K562 (cell line): Measurements from ENCODE around the gene CCDC71L. TPM values are rescaled to one million over a fixed set of nuclear protein-coding genes. Genes with fewer than 3 reads are reported as not detected.
A peak's percentile ranks its signal among the peaks of the same experiment; 100 is the strongest.

Experiments
- ATAC-seq: fragments of 200-7000 bp; cut with Tn5 transposase; 3 replicates; pipeline ENCODE4 v1.9.1; 2020; ENCODE audit warnings: moderate library complexity
- BruUV-seq: library from RNA; stranded (reverse); fragments of 400-500 nt; replicated peaks from 2 replicates; lab custom pipeline; 2021; lab: Mats Ljungman, UMichigan
- CTCF ChIA-PET: fragments of 300-600 bp; formaldehyde crosslinking; extraction: SDS; loops from one replicate; lab custom pipeline; 2021; ENCODE audit warnings: low intra/inter-chr PET ratio; lab: Yijun Ruan, JAX
- POLR2A ChIA-PET: fragments of 300-600, 350-650 bp; sonication (Branson Sonifier 250); formaldehyde crosslinking; extraction: SDS; loops from one replicate; lab custom pipeline; 2021; ENCODE audit warnings: antibody characterized with exemption, inconsistent platforms; lab: Yijun Ruan, JAX
- DNase-seq, 4 experiments: peaks; one replicate each; pipeline versions ENCODE4 v3.0.0 to v3.0.0-alpha.2; 2011 to 2018; ENCODE audit warnings: low spot score in 3 of 4, mixed read lengths in 3 of 4; ENCODE audit errors: extremely low read depth in 1 of 4
- FAIRE-seq: peaks from 2 replicates; lab custom pipeline; 2011; peaks lifted over from hg19 to GRCh38; lab: Jason Lieb, UNC
- H2AFZ ChIP-seq: 2 replicates; pipeline ENCODE4 v1.6.0; 2011; ENCODE audit warnings: low read depth, low read length, control low read depth, inconsistent platforms
- H3K27ac ChIP-seq: fragments of 200-600 bp; 3 replicates; pipeline ENCODE4 v1.8.0; 2011; ENCODE audit warnings: low read depth, mild to moderate bottlenecking, control low read depth, inconsistent platforms, low read length, moderate library complexity, mixed read lengths; ENCODE audit errors: extremely low read depth
- H3K27me3 ChIP-seq, 2 experiments: fragments of 300-600 bp in 1 of 2; 2 replicates in 1 of 2; 3 replicates in 1 of 2; pipeline versions ENCODE4 v1.6.0 to v1.8.0; 2011; ENCODE audit warnings: inconsistent platforms in 2 of 2, low read length in 2 of 2, mild to moderate bottlenecking in 1 of 2, mixed read lengths in 1 of 2, moderate library complexity in 1 of 2; ENCODE audit not compliant: control insufficient read depth in 2 of 2, insufficient read depth in 2 of 2
- H3K36me3 ChIP-seq: fragments of 300-600 bp; 3 replicates; pipeline ENCODE4 v1.8.0; 2011; ENCODE audit warnings: mild to moderate bottlenecking, low read length, inconsistent platforms; ENCODE audit not compliant: control insufficient read depth, insufficient read depth
- H3K4me1 ChIP-seq, 2 experiments: fragments of 200-600 bp in 1 of 2; replicated peaks in 1 of 2; 2 replicates in 1 of 2; 3 replicates in 1 of 2; pipeline versions ENCODE4 v1.5.1 to v1.8.0; 2011; ENCODE audit warnings: inconsistent platforms in 2 of 2, low read length in 2 of 2, mild to moderate bottlenecking in 1 of 2, mixed read lengths in 1 of 2, moderate library complexity in 1 of 2; ENCODE audit not compliant: control insufficient read depth in 2 of 2, insufficient read depth in 2 of 2
- H3K4me2 ChIP-seq: 2 replicates; pipeline ENCODE4 v1.6.1; 2011; ENCODE audit warnings: low read length, control low read depth, inconsistent platforms, mixed read lengths; ENCODE audit not compliant: insufficient read depth
- H3K4me3 ChIP-seq: fragments of 200-600 bp; sonication (generic), shearing (Covaris generic); 2 replicates; pipeline ENCODE4 v1.5.1; 2016; ENCODE audit warnings: control low read depth, inconsistent platforms
- H3K79me2 ChIP-seq: fragments of 200-600 bp; 3 replicates; pipeline ENCODE4 v1.8.0; 2011; ENCODE audit warnings: low read length, inconsistent platforms; ENCODE audit not compliant: control insufficient read depth, insufficient read depth
- H3K9ac ChIP-seq, 2 experiments: 2 replicates each; pipeline versions ENCODE4 v1.6.0 to v1.6.1; 2011; ENCODE audit warnings: low read depth in 2 of 2, low read length in 2 of 2, control low read depth in 1 of 2, inconsistent platforms in 1 of 2, mild to moderate bottlenecking in 1 of 2, mixed read lengths in 1 of 2; ENCODE audit not compliant: insufficient read depth in 1 of 2
- H3K9me1 ChIP-seq: one replicate; pipeline ENCODE4 v1.6.0; 2011; ENCODE audit warnings: inconsistent platforms, mild to moderate bottlenecking, low read length, moderate library complexity; ENCODE audit not compliant: control insufficient read depth, insufficient read depth
- H3K9me3 ChIP-seq: replicated peaks from 2 replicates; pipeline ENCODE4 v1.5.1; 2011; ENCODE audit warnings: low read depth, low read length, inconsistent platforms; ENCODE audit not compliant: control insufficient read depth, insufficient read depth
- H4K20me1 ChIP-seq: replicated peaks from 2 replicates; pipeline ENCODE4 v1.6.1; 2011; ENCODE audit warnings: low read length, inconsistent platforms, mixed read lengths; ENCODE audit not compliant: control insufficient read depth, insufficient read depth
- IRF1 ChIP-seq: sonication (generic); formaldehyde crosslinking; IDR thresholded peaks from 2 replicates; pipeline ENCODE4 v1.8.0; 2022; ENCODE audit warnings: missing genetic modification reagents, mild to moderate bottlenecking, borderline replicate concordance
- LEF1 ChIP-seq: fragments of 450-650 bp; IDR thresholded peaks from 2 replicates; pipeline ENCODE4 v1.6.1; 2016; ENCODE audit warnings: mild to moderate bottlenecking
- NFRKB ChIP-seq: fragments of 450-650 bp; IDR thresholded peaks from 2 replicates; pipeline ENCODE4 v1.6.1; 2016; ENCODE audit warnings: low read depth
- POLR2AphosphoS2 ChIP-seq: IDR thresholded peaks from 2 replicates; pipeline ENCODE4 v1.6.1; 2012; ENCODE audit warnings: low read length, improper control_type of control experiment
- PTRF ChIP-seq: fragments of 450-650 bp; IDR thresholded peaks from 2 replicates; pipeline ENCODE4 v1.6.1; 2016; ENCODE audit warnings: mild to moderate bottlenecking, missing genetic modification characterization, missing compliant biosample characterization
- TRIM24 ChIP-seq, 2 experiments: fragments of 450-650 bp; IDR thresholded peaks; 2 replicates each; pipeline ENCODE4 v1.6.1; 2016
- ZNF280A ChIP-seq: fragments of 450-650 bp; IDR thresholded peaks from 2 replicates; pipeline ENCODE4 v1.6.1; 2018; ENCODE audit warnings: mild to moderate bottlenecking, low read depth; ENCODE audit not compliant: partially characterized antibody
- ZNF584 ChIP-seq: fragments of 200-800 bp; sonication (Bioruptor generic); IDR thresholded peaks from 2 replicates; pipeline ENCODE4 v1.6.1; 2016; ENCODE audit warnings: low read depth, mild to moderate bottlenecking, missing genetic modification characterization, missing compliant biosample characterization
- ZNF644 ChIP-seq: fragments of 200-800 bp; sonication (Bioruptor generic); IDR thresholded peaks from 2 replicates; pipeline ENCODE4 v1.6.1; 2016; ENCODE audit warnings: low read depth, missing genetic modification characterization, missing compliant biosample characterization
- WGBS: fragments of 100-300 bp; shearing (Covaris generic); methylation state at CpG from one replicate; pipeline ENCODE4 v1.1.6; 2016; ENCODE audit warnings: low coverage, mixed read lengths; ENCODE audit not compliant: insufficient coverage; ENCODE audit errors: missing lambda C conversion rate; 5-methylcytosine and 5-hydroxymethylcytosine counted together
- in situ Hi-C: fragments of 300-500 bp; cut with MboI; formaldehyde crosslinking; loops from 4 replicates; pipeline ENCODE4 v1.15.0; 2018; ENCODE audit warnings: inconsistent platforms, mixed read lengths
- intact Hi-C: fragments of 100-400 bp; cut with micrococcal nuclease; formaldehyde crosslinking; loops from 2 replicates; pipeline ENCODE4 v1.14.2; 2022
- polyA plus RNA-seq, 8 experiments: library from polyadenylated mRNA; depleted of rRNA in 4 of 8; stranded (reverse) in 5 of 8; unstranded in 3 of 8; fragments of >200 nt; fragmentation: Nextera tagmentation in 2 of 8; fragmentation: Illumina TruSeq in 1 of 8; extraction: Ambion mirVana in 2 of 8; extraction: Trizol in 1 of 8; gene quantifications; 2 replicates each; pipeline versions ENCODE4 v1.2.1 to v1.2.3, GENCODE V29; 2011 to 2014; ENCODE audit warnings: inconsistent platforms in 1 of 8, missing spikeins in 1 of 8
- total RNA-seq, 7 experiments: library from RNA; depleted of rRNA in 6 of 7; stranded (reverse); fragments of >200 nt in 6 of 7; fragmentation: Illumina TruSeq in 2 of 7; extraction: Trizol in 2 of 7; gene quantifications; 2 replicates each; pipeline versions ENCODE4 v1.2.1 to v1.2.3, GENCODE V29; 2011 to 2021; ENCODE audit warnings: low replicate concordance in 1 of 7

The CCDC71L gene
- total and polyA plus RNA-seq, 9 of the 15 experiments (the other 6 are each of a cell fraction or from before 2014, with no cell fraction given), result 5.7 to 108 (median 25.4) TPM

GRCh38 chr7:106657085-106657991, 3.6 kb downstream of the CCDC71L start:
- ChIA-PET CTCF (interaction anchor here (0.7 to 7.2 kb wide), 3 partner anchors 26 to 481 kb away, joined by 3 to 115 read pairs (median 7); no protein-coding TSS in a partner anchor), POLR2A (interaction anchor here (0.6 to 5.4 kb wide), 11 partner anchors 14 to 313 kb away, joined by 3 to 37 read pairs (median 5); no protein-coding TSS in a partner anchor)
- BruUV-seq, result no TSS peak
- H3K9me3 ChIP-seq, result no peaks in the 10 kb centered on the region
- DNase-seq (no peak), ATAC-seq (no peak), FAIRE-seq (no peak)
- peak overlapping the region; percentile 54 for H2AFZ ChIP-seq
- WGBS, result 4% methylated on average over 5 of the region's 5 CpGs
- peaks cover 11 to 43% of the 10 kb centered on the region in 2 experiments; a peak in 4 of 5 replicates for H3K4me1 ChIP-seq
- peak overlapping the region; percentile 73 for H3K4me3 ChIP-seq
- intact Hi-C loops, result loop anchor here (5.0 kb wide), 2 partner anchors 70 to 350 kb away; no protein-coding TSS in a partner anchor
- peak overlapping the region; percentile 92 for H3K4me2 ChIP-seq
- in situ Hi-C loops, result loop anchor here (5.0 to 10.0 kb wide), 3 partner anchors 93 to 480 kb away; no protein-coding TSS in a partner anchor
- peaks cover 53% of the 10 kb centered on the region for H3K79me2 ChIP-seq
- no peaks in the 10 kb centered on the region for H3K27me3 ChIP-seq
- peak overlapping the region in 1 of 2 experiments; percentile 86; a peak in 2 of 4 replicates for H3K9ac ChIP-seq
- H4K20me1 ChIP-seq, result no peaks in the 10 kb centered on the region
- H3K36me3 ChIP-seq, result peaks cover 6% of the 10 kb centered on the region; the same call in 1 of the 3 replicates
- H3K9me1 ChIP-seq, result no peaks in the 10 kb centered on the region
- peak overlapping the region; percentile 92 for H3K27ac ChIP-seq
- 0 out of 2 replicates have a peak, but pooled peaks have one; percentile 5 for TF ChIP-seq LEF1
- TF ChIP-seq ZNF644 (tag), result peak; percentile 38; the same call in 1 of the 2 replicates
- peak; percentile 70 for TF ChIP-seq PTRF (tag)
- TF ChIP-seq NFRKB, result peak; percentile 45; the same call in 1 of the 2 replicates
- peak; percentile 55; the same call in 1 of the 2 replicates for TF ChIP-seq ZNF584 (CRISPR knock-in tag)
- TF ChIP-seq ZNF280A, result no peak
- TF ChIP-seq TRIM24 (IDR thresholded peaks at IDR 0.05), result no peak
- peak; percentile 69; the same call in 1 of the 2 replicates for TF ChIP-seq POLR2AphosphoS2
- TF ChIP-seq IRF1 (CRISPR knock-in tag), result no peak
